K562 (cell line): ENCODE results near the gene IPPK. TPM values are rescaled to one million over a fixed set of nuclear protein-coding genes. Genes with fewer than 3 reads are reported as not detected.
A peak's percentile ranks its signal among the peaks of the same experiment; 100 is the strongest.

Experiments
- ATAC-seq: fragments of 200-7000 bp; cut with Tn5 transposase; 3 replicates; pipeline ENCODE4 v1.9.1; 2020; ENCODE audit warnings: moderate library complexity
- BruUV-seq: library from RNA; stranded (reverse); fragments of 400-500 nt; replicated peaks from 2 replicates; lab custom pipeline; 2021; lab: Mats Ljungman, UMichigan
- CTCF ChIA-PET: fragments of 300-600 bp; formaldehyde crosslinking; extraction: SDS; loops from one replicate; lab custom pipeline; 2021; ENCODE audit warnings: low intra/inter-chr PET ratio; lab: Yijun Ruan, JAX
- POLR2A ChIA-PET: fragments of 300-600, 350-650 bp; sonication (Branson Sonifier 250); formaldehyde crosslinking; extraction: SDS; loops from one replicate; lab custom pipeline; 2021; ENCODE audit warnings: antibody characterized with exemption, inconsistent platforms; lab: Yijun Ruan, JAX
- DNase-seq, 4 experiments: peaks; one replicate each; pipeline versions ENCODE4 v3.0.0 to v3.0.0-alpha.2; 2011 to 2018; ENCODE audit warnings: low spot score in 3 of 4, mixed read lengths in 3 of 4; ENCODE audit errors: extremely low read depth in 1 of 4
- FAIRE-seq: peaks from 2 replicates; lab custom pipeline; 2011; peaks lifted over from hg19 to GRCh38; lab: Jason Lieb, UNC
- H2AFZ ChIP-seq: 2 replicates; pipeline ENCODE4 v1.6.0; 2011; ENCODE audit warnings: low read depth, low read length, control low read depth, inconsistent platforms
- H3K27ac ChIP-seq: fragments of 200-600 bp; 3 replicates; pipeline ENCODE4 v1.8.0; 2011; ENCODE audit warnings: low read depth, mild to moderate bottlenecking, control low read depth, inconsistent platforms, low read length, moderate library complexity, mixed read lengths; ENCODE audit errors: extremely low read depth
- H3K27me3 ChIP-seq, 2 experiments: fragments of 300-600 bp in 1 of 2; 2 replicates in 1 of 2; 3 replicates in 1 of 2; pipeline versions ENCODE4 v1.6.0 to v1.8.0; 2011; ENCODE audit warnings: inconsistent platforms in 2 of 2, low read length in 2 of 2, mild to moderate bottlenecking in 1 of 2, mixed read lengths in 1 of 2, moderate library complexity in 1 of 2; ENCODE audit not compliant: control insufficient read depth in 2 of 2, insufficient read depth in 2 of 2
- H3K36me3 ChIP-seq: fragments of 300-600 bp; 3 replicates; pipeline ENCODE4 v1.8.0; 2011; ENCODE audit warnings: mild to moderate bottlenecking, low read length, inconsistent platforms; ENCODE audit not compliant: control insufficient read depth, insufficient read depth
- H3K4me1 ChIP-seq, 2 experiments: fragments of 200-600 bp in 1 of 2; replicated peaks in 1 of 2; 2 replicates in 1 of 2; 3 replicates in 1 of 2; pipeline versions ENCODE4 v1.5.1 to v1.8.0; 2011; ENCODE audit warnings: inconsistent platforms in 2 of 2, low read length in 2 of 2, mild to moderate bottlenecking in 1 of 2, mixed read lengths in 1 of 2, moderate library complexity in 1 of 2; ENCODE audit not compliant: control insufficient read depth in 2 of 2, insufficient read depth in 2 of 2
- H3K4me2 ChIP-seq: 2 replicates; pipeline ENCODE4 v1.6.1; 2011; ENCODE audit warnings: low read length, control low read depth, inconsistent platforms, mixed read lengths; ENCODE audit not compliant: insufficient read depth
- H3K4me3 ChIP-seq: fragments of 200-600 bp; sonication (generic), shearing (Covaris generic); 2 replicates; pipeline ENCODE4 v1.5.1; 2016; ENCODE audit warnings: control low read depth, inconsistent platforms
- H3K79me2 ChIP-seq: fragments of 200-600 bp; 3 replicates; pipeline ENCODE4 v1.8.0; 2011; ENCODE audit warnings: low read length, inconsistent platforms; ENCODE audit not compliant: control insufficient read depth, insufficient read depth
- H3K9ac ChIP-seq, 2 experiments: 2 replicates each; pipeline versions ENCODE4 v1.6.0 to v1.6.1; 2011; ENCODE audit warnings: low read depth in 2 of 2, low read length in 2 of 2, control low read depth in 1 of 2, inconsistent platforms in 1 of 2, mild to moderate bottlenecking in 1 of 2, mixed read lengths in 1 of 2; ENCODE audit not compliant: insufficient read depth in 1 of 2
- H3K9me1 ChIP-seq: one replicate; pipeline ENCODE4 v1.6.0; 2011; ENCODE audit warnings: inconsistent platforms, mild to moderate bottlenecking, low read length, moderate library complexity; ENCODE audit not compliant: control insufficient read depth, insufficient read depth
- H3K9me3 ChIP-seq: replicated peaks from 2 replicates; pipeline ENCODE4 v1.5.1; 2011; ENCODE audit warnings: low read depth, low read length, inconsistent platforms; ENCODE audit not compliant: control insufficient read depth, insufficient read depth
- H4K20me1 ChIP-seq: replicated peaks from 2 replicates; pipeline ENCODE4 v1.6.1; 2011; ENCODE audit warnings: low read length, inconsistent platforms, mixed read lengths; ENCODE audit not compliant: control insufficient read depth, insufficient read depth
- MED1 ChIP-seq: sonication (generic); formaldehyde crosslinking; IDR thresholded peaks from 2 replicates; pipeline ENCODE4 v1.8.1; 2023; ENCODE audit warnings: missing genetic modification reagents, borderline replicate concordance
- NFXL1 ChIP-seq: fragments of 450-650 bp; formaldehyde crosslinking; IDR thresholded peaks from 2 replicates; pipeline ENCODE4 v1.4.0; 2021; ENCODE audit warnings: mild to moderate bottlenecking
- NFYB ChIP-seq: IDR thresholded peaks from 2 replicates; pipeline ENCODE4 v1.6.1; 2011; ENCODE audit warnings: mild to moderate bottlenecking, moderate library complexity; ENCODE audit not compliant: insufficient read length; ENCODE audit errors: extremely low read depth
- PPARD ChIP-seq: fragments of 250-450 bp; sonication (Bioruptor Pico); IDR thresholded peaks from 2 replicates; pipeline ENCODE4 v1.8.0; 2022; ENCODE audit warnings: inconsistent platforms, mild to moderate bottlenecking, moderate library complexity
- TAF15 ChIP-seq: fragments of 200-400 bp; formaldehyde crosslinking; IDR thresholded peaks from 2 replicates; pipeline ENCODE4 v1.6.1; 2017; ENCODE audit warnings: mild to moderate bottlenecking, low read depth, low read length, moderate library complexity
- ZNF239 ChIP-seq: fragments of 250-450 bp; sonication (Bioruptor Pico); IDR thresholded peaks from 2 replicates; pipeline ENCODE4 v1.4.0; 2020; ENCODE audit warnings: mild to moderate bottlenecking
- WGBS: fragments of 100-300 bp; shearing (Covaris generic); methylation state at CpG from one replicate; pipeline ENCODE4 v1.1.6; 2016; ENCODE audit warnings: low coverage, mixed read lengths; ENCODE audit not compliant: insufficient coverage; ENCODE audit errors: missing lambda C conversion rate; 5-methylcytosine and 5-hydroxymethylcytosine counted together
- in situ Hi-C: fragments of 300-500 bp; cut with MboI; formaldehyde crosslinking; loops from 4 replicates; pipeline ENCODE4 v1.15.0; 2018; ENCODE audit warnings: inconsistent platforms, mixed read lengths
- intact Hi-C: fragments of 100-400 bp; cut with micrococcal nuclease; formaldehyde crosslinking; loops from 2 replicates; pipeline ENCODE4 v1.14.2; 2022
- polyA plus RNA-seq, 8 experiments: library from polyadenylated mRNA; depleted of rRNA in 4 of 8; stranded (reverse) in 5 of 8; unstranded in 3 of 8; fragments of >200 nt; fragmentation: Nextera tagmentation in 2 of 8; fragmentation: Illumina TruSeq in 1 of 8; extraction: Ambion mirVana in 2 of 8; extraction: Trizol in 1 of 8; gene quantifications; 2 replicates each; pipeline versions ENCODE4 v1.2.1 to v1.2.3, GENCODE V29; 2011 to 2014; ENCODE audit warnings: inconsistent platforms in 1 of 8, missing spikeins in 1 of 8
- total RNA-seq, 7 experiments: library from RNA; depleted of rRNA in 6 of 7; stranded (reverse); fragments of >200 nt in 6 of 7; fragmentation: Illumina TruSeq in 2 of 7; extraction: Trizol in 2 of 7; gene quantifications; 2 replicates each; pipeline versions ENCODE4 v1.2.1 to v1.2.3, GENCODE V29; 2011 to 2021; ENCODE audit warnings: low replicate concordance in 1 of 7
- TF ChIP-seq, protein P1 (sequence below): sonication (generic); formaldehyde crosslinking; IDR thresholded peaks from 2 replicates; pipeline ENCODE4 v1.8.1; 2023; ENCODE audit warnings: mild to moderate bottlenecking, missing genetic modification reagents

Gene IPPK
- total and polyA plus RNA-seq, 9 of the 15 experiments (the other 6 are each of a cell fraction or from before 2014, with no cell fraction given) = 3.1 to 22.2 (median 11.2) TPM

DNA sequence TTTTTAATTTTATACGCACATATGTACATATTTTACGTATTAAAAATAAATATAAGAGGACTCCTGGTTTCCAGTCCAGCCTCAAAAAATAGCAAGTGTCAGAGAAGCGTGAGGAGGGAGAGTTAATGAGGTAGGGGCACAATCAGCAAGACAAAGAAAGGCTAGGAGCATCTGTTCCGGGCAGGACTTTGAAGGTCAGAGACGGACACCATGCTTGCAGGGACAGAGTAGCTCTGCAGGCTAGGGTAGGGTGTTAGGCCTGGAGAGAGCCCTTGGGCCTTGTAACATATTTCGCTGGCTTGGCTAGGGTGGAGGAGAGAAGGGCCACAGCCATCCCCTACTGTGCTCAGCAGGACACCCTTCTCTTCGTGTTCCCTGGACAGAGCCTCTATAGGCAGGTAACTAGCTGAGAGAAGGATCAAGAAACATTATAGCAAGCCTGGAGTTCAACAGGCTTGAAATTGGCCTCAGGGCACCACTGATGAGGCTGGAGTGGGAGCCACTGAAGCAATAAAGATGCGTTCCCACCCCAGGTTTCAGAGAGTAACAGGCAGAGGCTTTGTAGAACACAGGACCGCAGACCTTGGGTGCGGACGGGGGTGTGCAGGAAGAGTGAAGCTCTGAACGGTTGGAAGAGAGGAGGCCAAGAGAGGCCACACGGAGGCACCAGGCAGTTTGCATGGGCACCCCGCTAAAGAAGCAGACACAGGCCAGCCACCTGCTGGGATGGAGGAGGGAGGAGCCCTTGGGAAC is 9.7 kb upstream of the IPPK start:
- ATAC-seq = peak; percentile 39
- Histone ChIP-seq H2AFZ (peak overlapping the region; percentile 40; the same call in 1 of the 2 replicates), H3K4me3 (no peak overlapping the region), H3K36me3 (no peaks in the 10 kb centered on the region; the same call in 2 of the 3 replicates), H3K9ac (no peak overlapping the region), H3K27ac (no peak overlapping the region), H3K27me3 (no peaks in the 10 kb centered on the region), H3K9me3 (no peaks in the 10 kb centered on the region), H3K9me1 (no peaks in the 10 kb centered on the region), H3K79me2 (no peaks in the 10 kb centered on the region), H3K4me2 (no peak overlapping the region), H4K20me1 (no peaks in the 10 kb centered on the region), H3K4me1 (peaks cover 4 to 8% of the 10 kb centered on the region in 2 experiments; a peak in 3 of 5 replicates)
- no peak for DNase-seq
- no peak for FAIRE-seq
- POLR2A ChIA-PET = interaction anchor here (0.7 to 0.8 kb wide), 2 partner anchors 9 to 30 kb away, joined by 3 to 4 read pairs; partner anchors contain the start of gene IPPK
- 56% methylated on average over 14 of the region's 14 CpGs for WGBS
- CTCF ChIA-PET = no interaction called here
- intact Hi-C loops = no loop called here
- no TSS peak for BruUV-seq
- in situ Hi-C loops = no loop called here
- TF ChIP-seq TAF15 (no peak), ZNF239 (no peak), NFXL1 (no peak), PPARD (CRISPR knock-in tag) (no peak), MED1 (CRISPR knock-in tag) (no peak), NFYB (no peak)
- TF ChIP-seq, protein P1, sequence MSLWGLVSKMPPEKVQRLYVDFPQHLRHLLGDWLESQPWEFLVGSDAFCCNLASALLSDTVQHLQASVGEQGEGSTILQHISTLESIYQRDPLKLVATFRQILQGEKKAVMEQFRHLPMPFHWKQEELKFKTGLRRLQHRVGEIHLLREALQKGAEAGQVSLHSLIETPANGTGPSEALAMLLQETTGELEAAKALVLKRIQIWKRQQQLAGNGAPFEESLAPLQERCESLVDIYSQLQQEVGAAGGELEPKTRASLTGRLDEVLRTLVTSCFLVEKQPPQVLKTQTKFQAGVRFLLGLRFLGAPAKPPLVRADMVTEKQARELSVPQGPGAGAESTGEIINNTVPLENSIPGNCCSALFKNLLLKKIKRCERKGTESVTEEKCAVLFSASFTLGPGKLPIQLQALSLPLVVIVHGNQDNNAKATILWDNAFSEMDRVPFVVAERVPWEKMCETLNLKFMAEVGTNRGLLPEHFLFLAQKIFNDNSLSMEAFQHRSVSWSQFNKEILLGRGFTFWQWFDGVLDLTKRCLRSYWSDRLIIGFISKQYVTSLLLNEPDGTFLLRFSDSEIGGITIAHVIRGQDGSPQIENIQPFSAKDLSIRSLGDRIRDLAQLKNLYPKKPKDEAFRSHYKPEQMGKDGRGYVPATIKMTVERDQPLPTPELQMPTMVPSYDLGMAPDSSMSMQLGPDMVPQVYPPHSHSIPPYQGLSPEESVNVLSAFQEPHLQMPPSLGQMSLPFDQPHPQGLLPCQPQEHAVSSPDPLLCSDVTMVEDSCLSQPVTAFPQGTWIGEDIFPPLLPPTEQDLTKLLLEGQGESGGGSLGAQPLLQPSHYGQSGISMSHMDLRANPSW = no peak
